Measurements from ENCODE around the gene TRIP6.
"Not testable (repeated sequence)": the region's sequence is repeated elsewhere in the genome, so short reads cannot be mapped to it uniquely, and the experiment has no call there.

TRIP6 gene

GRCh38 chr7:100899432-100899831 is 32.2 kb downstream of the TRIP6 start:
- peaks cover 24% of the 10 kb centered on the region for H3K4me1 ChIP-seq (ENCODE audit: control insufficient read depth, insufficient read depth, low read length)
- H3K27ac ChIP-seq (ENCODE audit: low read length) = no peak overlapping the region
- peaks cover 21 to 44% of the 10 kb centered on the region in 2 donors for H3K27me3 ChIP-seq (ENCODE audit: control insufficient read depth in 1 of 2, insufficient read depth in 2 of 2, low read length in 2 of 2)
- H3K9me3 ChIP-seq (ENCODE audit: control insufficient read depth in 2 of 2, low read length in 2 of 2) = no peaks in the 10 kb centered on the region
- no peak overlapping the region for H3K9ac ChIP-seq (ENCODE audit: low read length in 2 of 2)
- H3K36me3 ChIP-seq (ENCODE audit: control insufficient read depth in 2 of 2, insufficient read depth in 2 of 2, low read length in 2 of 2) = no peaks in the 10 kb centered on the region
- H3K4me3 ChIP-seq (ENCODE audit: low read length in 2 of 2) = no peak overlapping the region

- H3K36me3 ChIP-seq (ENCODE audit: control insufficient read depth in 2 of 2, insufficient read depth in 2 of 2, low read length in 2 of 2) = no peaks in the 10 kb centered on the region
- H3K27me3 ChIP-seq (ENCODE audit: control insufficient read depth in 1 of 2, insufficient read depth in 2 of 2, low read length in 2 of 2) = peaks cover 20 to 34% of the 10 kb centered on the region in 2 donors
- H3K9ac ChIP-seq (ENCODE audit: low read length in 2 of 2) = no peak overlapping the region
- H3K4me3 ChIP-seq (ENCODE audit: low read length in 2 of 2) = no peak overlapping the region
- H3K9me3 ChIP-seq (ENCODE audit: control insufficient read depth in 2 of 2, low read length in 2 of 2) = no peaks in the 10 kb centered on the region
- no peak overlapping the region for H3K27ac ChIP-seq (ENCODE audit: low read length)
- peaks cover 11% of the 10 kb centered on the region for H3K4me1 ChIP-seq (ENCODE audit: control insufficient read depth, insufficient read depth, low read length)
Measured at GRCh38 chr7:100900978-100901377, 33.8 kb downstream of the TRIP6 start.

DNA sequence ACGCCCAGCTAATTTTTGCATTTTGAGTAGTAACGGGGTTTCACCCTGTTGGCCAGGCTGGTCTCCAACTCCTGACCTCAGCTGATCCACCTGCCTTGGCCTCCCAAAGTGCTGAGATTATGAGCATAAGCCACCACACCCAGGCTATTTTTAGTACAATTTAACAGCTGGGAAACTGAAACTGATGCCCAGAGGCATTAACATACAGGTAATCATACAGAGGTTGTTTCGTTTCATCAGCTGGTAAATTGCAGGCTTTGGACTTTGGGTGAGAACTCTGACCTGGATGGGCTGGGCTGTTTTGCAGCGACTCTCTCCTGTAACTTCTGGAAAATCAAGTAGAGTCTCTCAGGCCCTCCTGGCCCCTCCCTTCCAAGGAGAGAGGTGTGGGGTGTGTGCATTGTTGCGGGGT is 34.7 kb downstream of the TRIP6 start:
- H3K27me3 ChIP-seq (ENCODE audit: control insufficient read depth in 1 of 2, insufficient read depth in 2 of 2, low read length in 2 of 2) = peaks cover 14 to 26% of the 10 kb centered on the region in 2 donors
- H3K4me1 ChIP-seq (ENCODE audit: control insufficient read depth, insufficient read depth, low read length) = peaks cover 3% of the 10 kb centered on the region
- no peak overlapping the region for H3K4me3 ChIP-seq (ENCODE audit: low read length in 2 of 2)
- no peak overlapping the region for H3K9ac ChIP-seq (ENCODE audit: low read length in 2 of 2)
- no peak overlapping the region for H3K27ac ChIP-seq (ENCODE audit: low read length)
- no peaks in the 10 kb centered on the region for H3K9me3 ChIP-seq (ENCODE audit: control insufficient read depth in 2 of 2, low read length in 2 of 2)
- no peaks in the 10 kb centered on the region for H3K36me3 ChIP-seq (ENCODE audit: control insufficient read depth in 2 of 2, insufficient read depth in 2 of 2, low read length in 2 of 2)

GRCh38 chr7:100902638-100903037 is 35.5 kb downstream of the TRIP6 start:
- H3K4me3 ChIP-seq (ENCODE audit: low read length in 2 of 2) = no peak overlapping the region
- no peak overlapping the region for H3K27ac ChIP-seq (ENCODE audit: low read length)
- H3K4me1 ChIP-seq (ENCODE audit: control insufficient read depth, insufficient read depth, low read length) = no peaks in the 10 kb centered on the region
- H3K9ac ChIP-seq (ENCODE audit: low read length in 2 of 2) = no peak overlapping the region
- no peaks in the 10 kb centered on the region for H3K9me3 ChIP-seq (ENCODE audit: control insufficient read depth in 2 of 2, low read length in 2 of 2)
- H3K36me3 ChIP-seq (ENCODE audit: control insufficient read depth in 2 of 2, insufficient read depth in 2 of 2, low read length in 2 of 2) = no peaks in the 10 kb centered on the region
- H3K27me3 ChIP-seq (ENCODE audit: control insufficient read depth in 1 of 2, insufficient read depth in 2 of 2, low read length in 2 of 2) = peaks cover 9 to 19% of the 10 kb centered on the region in 2 donors

DNA sequence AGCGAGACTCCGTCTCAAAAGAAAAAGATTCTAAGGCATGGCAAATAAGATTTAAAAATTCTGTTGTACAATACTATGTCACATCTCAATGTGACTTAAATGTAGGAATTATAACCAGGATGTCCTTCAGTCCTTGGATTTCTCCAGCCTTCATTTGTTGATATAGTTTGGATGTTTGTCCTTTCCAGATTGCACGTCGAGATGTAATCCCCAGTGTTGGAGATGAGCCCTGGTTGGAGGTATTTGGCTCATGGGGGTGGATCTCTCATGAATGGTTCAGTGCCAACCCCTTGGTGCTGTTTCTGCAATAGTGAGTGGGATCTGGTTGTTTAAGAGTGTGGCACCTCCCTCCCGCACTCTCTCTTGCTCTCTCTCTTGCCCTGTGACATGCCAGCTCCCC is 41.3 kb downstream of the TRIP6 start:
- Histone ChIP-seq H3K36me3 (ENCODE audit: control insufficient read depth in 2 of 2, insufficient read depth in 2 of 2, low read length in 2 of 2) (no peaks in the 10 kb centered on the region), H3K27me3 (ENCODE audit: control insufficient read depth in 1 of 2, insufficient read depth in 2 of 2, low read length in 2 of 2) (peaks cover 0 to 5% of the 10 kb centered on the region in 2 donors), H3K9ac (ENCODE audit: low read length in 2 of 2) (no peak overlapping the region), H3K4me1 (ENCODE audit: control insufficient read depth, insufficient read depth, low read length) (no peaks in the 10 kb centered on the region), H3K9me3 (ENCODE audit: control insufficient read depth in 2 of 2, low read length in 2 of 2) (no peaks in the 10 kb centered on the region), H3K27ac (ENCODE audit: low read length) (no peak overlapping the region), H3K4me3 (ENCODE audit: low read length in 2 of 2) (no peak overlapping the region)

- H3K9me3 ChIP-seq (ENCODE audit: control insufficient read depth in 2 of 2, low read length in 2 of 2); H3K27ac ChIP-seq (ENCODE audit: low read length); H3K4me3 ChIP-seq (ENCODE audit: low read length in 2 of 2); H3K4me1 ChIP-seq (ENCODE audit: control insufficient read depth, insufficient read depth, low read length); H3K9ac ChIP-seq (ENCODE audit: low read length in 2 of 2); H3K36me3 ChIP-seq (ENCODE audit: control insufficient read depth in 2 of 2, insufficient read depth in 2 of 2, low read length in 2 of 2); H3K27me3 ChIP-seq (ENCODE audit: control insufficient read depth in 1 of 2, insufficient read depth in 2 of 2, low read length in 2 of 2): not testable (repeated sequence)
Measured at GRCh38 chr7:100910443-100910842, 43.3 kb downstream of the TRIP6 start.

DNA sequence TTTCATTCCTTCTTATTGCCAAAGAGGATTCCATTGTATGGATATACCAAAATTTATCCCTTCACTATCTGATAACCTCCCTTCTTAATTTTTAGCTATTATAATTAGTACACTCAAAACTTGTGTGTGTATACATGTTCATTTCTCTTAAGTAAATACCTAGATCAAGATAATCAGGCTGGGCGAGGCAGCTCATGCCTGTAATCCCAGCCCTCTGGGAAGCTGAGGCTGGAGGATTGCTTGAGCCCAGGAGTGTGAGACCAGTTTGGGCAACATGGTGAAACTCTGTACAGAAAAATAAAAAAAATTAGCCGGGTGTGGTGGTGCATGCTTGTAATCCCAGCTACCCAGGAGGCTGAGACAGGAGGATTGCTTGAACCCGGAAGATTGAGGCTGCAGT is 44.3 kb downstream of the TRIP6 start:
- no peak overlapping the region for H3K27ac ChIP-seq (ENCODE audit: low read length)
- no peaks in the 10 kb centered on the region for H3K4me1 ChIP-seq (ENCODE audit: control insufficient read depth, insufficient read depth, low read length)

GRCh38 chr7:100914208-100914878 is 47.2 kb downstream of the TRIP6 start:
- Histone ChIP-seq H3K9ac (ENCODE audit: low read length in 2 of 2) (no peak overlapping the region), H3K27ac (ENCODE audit: low read length) (no peak overlapping the region), H3K36me3 (ENCODE audit: control insufficient read depth in 2 of 2, insufficient read depth in 2 of 2, low read length in 2 of 2) (no peaks in the 10 kb centered on the region), H3K27me3 (ENCODE audit: control insufficient read depth in 1 of 2, insufficient read depth in 2 of 2, low read length in 2 of 2) (peaks cover 0 to 3% of the 10 kb centered on the region in 2 donors), H3K4me1 (ENCODE audit: control insufficient read depth, insufficient read depth, low read length) (no peaks in the 10 kb centered on the region), H3K9me3 (ENCODE audit: control insufficient read depth in 2 of 2, low read length in 2 of 2) (no peaks in the 10 kb centered on the region), H3K4me3 (ENCODE audit: low read length in 2 of 2) (no peak overlapping the region)

More for the DNA sequence above, 44.3 kb downstream of the TRIP6 start:
- peaks cover 0 to 5% of the 10 kb centered on the region in 2 donors for H3K27me3 ChIP-seq (ENCODE audit: control insufficient read depth in 1 of 2, insufficient read depth in 2 of 2, low read length in 2 of 2)
- no peaks in the 10 kb centered on the region for H3K9me3 ChIP-seq (ENCODE audit: control insufficient read depth in 2 of 2, low read length in 2 of 2)
- H3K36me3 ChIP-seq (ENCODE audit: control insufficient read depth in 2 of 2, insufficient read depth in 2 of 2, low read length in 2 of 2) = no peaks in the 10 kb centered on the region
- no peak overlapping the region for H3K4me3 ChIP-seq (ENCODE audit: low read length in 2 of 2)
- no peak overlapping the region for H3K9ac ChIP-seq (ENCODE audit: low read length in 2 of 2)

- Histone ChIP-seq H3K4me1 (ENCODE audit: control insufficient read depth, insufficient read depth, low read length) (no peaks in the 10 kb centered on the region), H3K36me3 (ENCODE audit: control insufficient read depth in 2 of 2, insufficient read depth in 2 of 2, low read length in 2 of 2) (no peaks in the 10 kb centered on the region), H3K9ac (ENCODE audit: low read length in 2 of 2) (no peak overlapping the region), H3K9me3 (ENCODE audit: control insufficient read depth in 2 of 2, low read length in 2 of 2) (no peaks in the 10 kb centered on the region), H3K27ac (ENCODE audit: low read length) (no peak overlapping the region), H3K27me3 (ENCODE audit: control insufficient read depth in 1 of 2, insufficient read depth in 2 of 2, low read length in 2 of 2) (peaks cover 0 to 3% of the 10 kb centered on the region in 2 donors), H3K4me3 (ENCODE audit: low read length in 2 of 2) (no peak overlapping the region)
Measured at GRCh38 chr7:100914879-100915447, 47.8 kb downstream of the TRIP6 start.

DNA sequence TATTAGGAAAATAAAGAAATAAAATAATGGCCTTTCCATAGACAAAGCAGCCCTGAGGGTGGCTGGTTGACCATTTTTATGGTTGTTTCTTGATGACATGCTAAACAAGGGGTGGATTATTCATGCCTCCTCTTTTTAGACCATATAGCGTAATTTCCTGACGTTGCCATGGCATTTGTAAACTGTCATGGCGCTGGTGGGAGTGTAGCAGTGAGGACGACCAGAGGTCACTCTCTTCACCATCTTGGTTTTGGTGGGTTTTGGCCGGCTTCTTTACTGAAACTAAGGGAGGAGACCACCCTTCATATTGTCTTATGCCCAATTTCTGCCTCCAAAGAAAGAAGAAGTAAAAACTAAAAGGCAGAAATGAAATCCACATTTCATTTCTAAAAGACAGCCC is 52.1 kb downstream of the TRIP6 start:
- not testable (repeated sequence) for H3K27ac ChIP-seq (ENCODE audit: low read length); H3K9me3 ChIP-seq (ENCODE audit: control insufficient read depth in 2 of 2, low read length in 2 of 2); H3K27me3 ChIP-seq (ENCODE audit: control insufficient read depth in 1 of 2, insufficient read depth in 2 of 2, low read length in 2 of 2); H3K4me1 ChIP-seq (ENCODE audit: control insufficient read depth, insufficient read depth, low read length); H3K36me3 ChIP-seq (ENCODE audit: control insufficient read depth in 2 of 2, insufficient read depth in 2 of 2, low read length in 2 of 2); H3K9ac ChIP-seq (ENCODE audit: low read length in 2 of 2); H3K4me3 ChIP-seq (ENCODE audit: low read length in 2 of 2)

DNA sequence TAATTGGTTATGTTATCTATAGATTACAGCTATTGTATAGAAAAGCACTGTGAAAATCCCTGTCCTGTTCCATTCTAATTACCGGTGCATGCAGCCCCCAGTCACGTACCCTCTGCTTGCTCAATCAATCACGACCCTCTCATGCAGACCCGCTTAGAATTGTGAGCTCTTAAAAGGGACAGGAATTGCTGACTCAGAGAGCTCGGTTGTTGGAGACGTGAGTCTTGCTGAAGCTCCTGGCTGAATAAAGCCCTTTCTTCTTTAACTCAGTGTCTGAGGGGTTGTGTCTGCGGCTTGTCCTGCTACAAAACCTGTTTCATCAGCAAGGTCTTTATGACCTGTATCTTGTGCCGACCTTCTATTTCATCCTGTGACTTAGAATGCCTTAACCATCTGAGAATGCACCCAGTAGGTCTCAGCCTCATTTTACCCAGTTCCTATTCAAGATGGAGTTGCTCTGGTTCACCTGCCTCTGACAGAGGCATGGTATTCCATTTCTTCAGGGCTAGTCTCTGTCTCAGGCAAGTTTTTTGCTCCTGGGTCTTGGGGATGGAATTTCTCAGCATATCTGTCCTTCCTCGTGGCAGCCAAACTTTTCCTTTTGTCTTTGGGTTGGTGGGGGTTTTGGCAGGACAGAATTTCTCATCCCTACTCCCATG is 52.7 kb downstream of the TRIP6 start:
- not testable (repeated sequence) for H3K4me1 ChIP-seq (ENCODE audit: control insufficient read depth, insufficient read depth, low read length); H3K9me3 ChIP-seq (ENCODE audit: control insufficient read depth in 2 of 2, low read length in 2 of 2); H3K4me3 ChIP-seq (ENCODE audit: low read length in 2 of 2); H3K27ac ChIP-seq (ENCODE audit: low read length); H3K36me3 ChIP-seq (ENCODE audit: control insufficient read depth in 2 of 2, insufficient read depth in 2 of 2, low read length in 2 of 2); H3K9ac ChIP-seq (ENCODE audit: low read length in 2 of 2); H3K27me3 ChIP-seq (ENCODE audit: control insufficient read depth in 1 of 2, insufficient read depth in 2 of 2, low read length in 2 of 2)

All from stomach smooth muscle (tissue), 2 donors.